HG03442 (cell line): ENCODE results near the gene PDXK.
"Not testable (repeated sequence)": the region's sequence is repeated elsewhere in the genome, so short reads cannot be mapped to it uniquely, and the experiment has no call there.

Experiments
- ATAC-seq: cut with Tn5 transposase; IDR thresholded peaks from one replicate; pipeline ENCODE4 v1.9.1; 2021; ENCODE audit warnings: mild to moderate bottlenecking, moderate library complexity; ENCODE audit not compliant: unreplicated experiment

Gene PDXK

DNA sequence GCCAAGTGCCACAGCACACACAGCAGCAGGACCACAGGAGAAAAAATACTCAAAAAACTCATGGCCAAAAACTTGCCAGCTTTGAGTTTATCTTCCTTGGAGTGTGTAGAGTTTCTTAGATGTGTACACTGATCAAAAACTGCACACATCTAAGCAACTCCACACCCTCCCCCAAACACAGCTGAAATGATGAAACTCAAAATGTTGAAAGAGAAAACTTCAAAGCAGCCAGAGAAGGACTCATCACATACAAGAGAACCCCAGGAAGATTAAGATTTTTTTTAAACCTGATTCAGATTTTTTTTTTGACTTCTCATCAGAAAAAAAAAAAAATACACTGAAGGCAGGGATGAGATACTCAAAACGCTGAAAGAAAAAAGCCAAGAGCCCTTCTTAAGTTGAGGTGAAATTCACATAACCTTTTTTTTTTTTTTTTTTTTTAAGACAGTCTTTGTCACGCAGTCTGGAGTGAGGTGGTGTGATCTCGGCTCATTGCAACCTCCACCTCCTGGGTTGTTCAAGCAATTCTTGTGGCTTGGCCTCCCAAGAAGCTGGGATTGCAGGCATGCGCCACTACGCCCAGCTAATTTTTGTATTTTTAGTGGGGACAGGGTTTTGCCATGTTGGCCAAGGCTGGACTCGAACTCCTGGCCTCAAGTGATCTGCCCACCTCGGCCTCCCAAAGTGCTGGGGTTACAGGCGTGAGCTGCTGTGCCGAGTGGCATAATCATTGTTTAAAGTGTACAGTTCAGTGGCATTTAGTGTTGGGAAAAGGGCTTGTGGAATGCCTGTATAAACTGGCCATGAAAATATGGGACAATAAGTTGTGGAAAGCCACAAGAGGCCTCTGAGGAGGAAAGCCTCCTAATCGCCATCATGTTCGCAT, 20.9 kb upstream of the PDXK start:
- ATAC-seq = no peak

DNA sequence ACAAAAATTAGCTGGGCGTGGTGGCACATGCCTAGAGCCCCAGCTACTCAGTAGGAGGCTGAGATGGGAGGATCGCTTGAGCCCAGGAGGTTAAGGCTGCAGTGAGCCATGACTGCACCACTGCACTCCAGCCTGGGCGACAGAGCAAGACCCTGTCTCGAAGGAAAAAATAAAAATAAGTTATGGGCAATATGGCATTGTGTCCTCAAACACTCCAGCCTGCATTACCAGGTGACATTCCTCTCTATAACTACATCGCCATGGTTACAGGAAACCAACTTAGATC, 19.5 kb upstream of the PDXK start:
- ATAC-seq = not testable (repeated sequence)

DNA sequence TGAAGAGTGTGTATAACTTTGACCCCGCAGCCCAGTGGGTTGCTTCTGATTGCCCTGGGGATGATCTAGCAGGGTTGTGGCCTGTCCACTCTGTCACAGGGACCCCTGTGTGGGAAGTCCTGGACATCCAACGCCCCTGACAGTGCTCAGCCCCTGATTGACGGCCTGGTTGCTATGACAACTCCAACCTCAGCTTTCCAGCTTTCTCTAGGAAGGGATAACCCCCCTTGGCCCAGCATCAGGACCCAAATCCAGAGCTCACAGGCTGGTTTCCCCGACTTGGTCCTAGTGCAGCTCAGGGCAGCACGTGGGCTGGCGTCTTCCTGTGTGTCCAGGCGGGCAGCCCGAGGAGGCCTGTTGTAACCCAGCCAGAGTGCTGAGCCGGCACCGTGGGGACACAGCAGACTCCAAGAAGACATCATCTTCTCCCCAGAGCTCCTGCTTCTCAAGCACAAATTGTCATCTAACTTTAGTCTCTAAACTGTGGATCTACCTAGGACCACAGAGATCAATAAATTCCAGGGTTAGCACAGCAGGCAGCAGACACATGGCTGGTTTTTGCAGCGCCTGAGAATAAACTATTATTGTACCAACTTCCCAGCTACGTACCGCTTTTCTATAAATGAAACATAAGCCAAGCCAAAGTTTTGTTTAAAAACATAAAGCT, 18.9 kb upstream of the PDXK start:
- no peak for ATAC-seq

DNA sequence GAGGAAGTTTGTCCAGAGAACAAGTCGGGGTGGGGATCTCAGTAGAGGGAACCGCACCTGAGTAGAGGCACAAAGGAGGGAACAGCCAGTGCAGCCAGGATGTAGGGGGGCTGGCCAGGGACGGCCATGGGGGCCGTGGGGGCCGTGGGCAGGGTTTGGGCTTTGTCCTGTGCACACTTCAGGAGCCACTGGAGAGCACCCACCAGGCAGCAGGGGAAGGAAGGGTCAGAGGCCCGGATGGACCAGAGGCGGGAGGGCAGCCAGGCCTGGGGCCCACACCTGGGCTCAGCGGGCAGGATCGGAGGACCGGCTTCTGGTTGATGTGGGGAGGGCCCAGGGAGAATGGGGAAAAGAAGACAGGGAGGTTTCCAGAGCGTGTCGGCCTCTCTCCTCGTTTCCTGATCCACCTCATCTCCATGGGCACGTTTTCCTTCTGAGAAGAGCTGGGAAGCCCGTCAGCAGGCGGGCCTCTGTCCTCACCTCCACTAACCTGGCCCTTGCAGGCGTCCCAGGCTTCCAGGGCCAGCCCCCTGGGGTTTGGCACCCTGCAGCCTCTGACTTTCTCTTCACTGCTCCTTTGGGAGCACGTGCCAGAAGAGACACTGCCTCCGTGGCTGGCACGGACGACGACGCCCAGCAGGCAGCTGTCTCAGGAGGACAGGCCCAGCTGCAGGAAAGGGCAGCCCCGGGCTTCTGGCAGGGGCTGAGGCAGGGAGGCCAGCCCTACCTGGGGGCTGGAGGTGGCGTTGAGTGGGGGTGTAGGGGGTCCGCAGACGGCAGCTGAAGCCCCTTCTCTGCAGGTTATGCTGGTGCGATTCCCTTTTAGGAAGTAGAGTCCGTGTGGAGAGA, 16.8 kb upstream of the PDXK start:
- ATAC-seq = no peak

DNA sequence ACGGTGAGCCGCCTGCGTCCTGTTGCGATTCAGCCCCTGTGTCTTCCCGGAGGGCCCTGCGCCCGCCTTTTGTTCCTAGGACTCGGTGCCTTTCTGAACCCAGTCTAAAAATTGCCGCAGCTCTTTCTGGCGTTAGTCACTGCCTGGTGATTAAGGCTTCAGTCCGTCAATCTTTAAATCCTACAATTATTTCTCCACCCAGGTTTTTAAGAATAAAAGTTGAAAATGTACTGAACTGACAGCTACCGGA, 16.2 kb upstream of the PDXK start:
- no peak for ATAC-seq

DNA sequence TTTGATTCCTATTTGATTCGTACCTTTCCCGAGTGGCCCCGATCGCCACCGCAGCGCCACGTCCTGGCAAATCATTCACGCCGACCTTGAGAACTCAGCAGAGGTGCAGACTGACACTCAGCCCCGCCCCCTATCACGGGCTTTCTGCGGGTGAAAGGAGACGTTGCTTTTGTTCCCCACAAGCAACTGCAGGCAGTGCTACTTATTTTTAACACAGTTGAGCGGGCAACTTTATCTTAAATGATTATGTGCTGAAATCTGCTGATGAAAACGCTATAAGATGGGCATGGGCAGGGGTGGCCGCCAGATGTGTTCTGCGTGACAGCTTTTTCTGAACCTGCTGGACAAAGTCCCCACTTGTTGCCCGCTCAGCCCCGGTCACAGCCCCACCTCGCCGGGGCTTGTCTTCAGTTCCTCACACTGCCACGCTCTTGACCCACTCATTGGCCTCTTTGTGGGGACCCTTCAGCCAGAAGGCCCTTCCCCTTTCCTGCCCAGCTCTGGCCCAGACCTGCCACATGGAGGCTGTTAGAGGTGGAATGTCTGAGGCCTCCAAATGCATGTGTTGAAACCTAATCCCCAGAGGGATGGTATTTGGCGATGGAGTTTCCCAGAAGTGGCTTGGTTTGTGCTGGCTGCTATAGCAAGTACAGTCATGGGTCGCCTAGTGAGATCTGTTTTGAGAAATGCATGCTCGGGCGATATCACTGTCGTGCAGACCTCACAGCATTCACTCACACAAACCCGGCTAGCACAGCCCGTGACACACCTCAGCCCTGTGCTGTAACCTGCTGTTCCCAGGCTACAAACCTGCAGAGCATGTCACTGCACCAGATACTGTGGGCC, 15.7 kb upstream of the PDXK start:
- no peak for ATAC-seq

DNA sequence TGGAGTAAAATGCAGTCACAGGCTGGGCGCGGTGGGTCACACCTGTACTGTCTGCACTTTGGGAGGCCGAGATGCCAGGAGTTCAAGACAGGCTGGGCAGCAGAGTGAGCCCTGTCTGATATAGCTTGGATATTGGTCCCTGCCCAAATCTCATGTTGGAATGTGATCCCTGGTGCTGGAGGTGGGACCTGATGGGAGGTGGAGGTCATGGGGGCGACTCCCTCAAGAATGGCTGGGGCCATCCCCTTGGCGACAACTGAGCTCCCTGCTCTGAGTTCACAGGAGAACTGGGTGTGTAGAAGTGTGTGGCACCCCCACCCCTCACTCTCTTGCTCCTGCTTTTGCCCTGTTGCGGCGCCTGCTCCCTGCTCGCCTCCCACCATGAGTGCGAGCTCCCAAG, 11.5 kb upstream of the PDXK start:
- ATAC-seq = no peak

DNA sequence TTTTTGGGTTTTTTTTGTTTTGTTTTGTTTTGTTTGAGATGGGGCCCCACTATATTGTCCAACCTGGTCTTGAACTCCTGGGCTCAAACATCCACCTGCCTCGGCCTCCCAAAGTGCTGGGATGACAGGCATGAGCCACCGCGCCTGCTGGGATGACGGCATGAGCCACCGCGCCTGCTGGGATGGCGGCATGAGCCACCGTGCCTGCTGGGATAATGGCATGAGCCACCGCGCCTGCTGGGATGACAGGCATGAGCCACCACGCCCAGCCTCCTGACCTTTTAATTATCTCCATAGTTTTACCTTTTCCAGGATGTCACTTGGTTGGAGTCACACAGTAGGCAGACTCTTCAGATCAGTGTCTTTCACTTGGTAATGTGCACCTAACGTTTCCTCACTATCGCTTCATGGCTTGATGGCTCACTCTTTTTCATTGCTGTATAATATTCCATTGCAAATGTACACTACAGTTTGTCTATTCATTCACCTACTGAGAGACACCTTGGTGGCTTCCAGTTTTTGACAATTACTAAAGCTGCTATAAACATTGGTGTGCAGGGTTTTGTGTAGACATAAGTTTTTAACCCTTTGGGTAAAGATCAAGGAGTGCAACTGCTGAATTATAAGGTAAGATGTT, 10.1 kb upstream of the PDXK start:
- ATAC-seq = no peak

DNA sequence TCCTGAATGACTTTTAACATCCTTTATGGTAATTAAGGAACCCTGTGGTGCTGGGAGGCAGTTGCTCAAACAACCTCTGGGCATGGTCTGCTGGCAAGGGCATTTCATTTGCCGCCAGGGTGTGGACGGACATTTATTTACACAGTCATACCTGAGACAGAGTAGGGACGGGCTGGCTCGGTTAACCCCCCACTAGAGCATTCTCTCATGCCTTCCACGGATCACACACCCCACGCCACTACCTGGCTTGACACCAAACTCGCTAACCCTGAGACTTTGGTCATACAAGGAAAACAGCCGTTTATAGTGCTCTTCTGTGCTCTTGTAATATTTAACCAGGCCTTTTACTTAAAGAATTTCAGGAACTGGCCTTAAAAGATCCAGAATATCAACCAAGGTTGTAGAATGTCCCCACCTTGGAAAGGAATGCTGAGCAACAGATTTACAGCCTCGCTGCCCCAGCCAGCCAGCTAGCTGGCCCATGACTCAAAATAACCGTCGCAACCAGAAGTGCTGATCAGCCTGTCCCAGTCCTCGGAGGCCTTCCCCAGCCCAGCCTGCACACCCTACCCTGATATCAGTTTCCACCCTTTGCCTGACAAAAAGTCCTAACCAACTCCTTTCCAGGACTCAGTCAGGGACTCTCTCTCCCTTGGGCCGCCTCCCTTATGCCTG, 6.5 kb upstream of the PDXK start:
- ATAC-seq = no peak

DNA sequence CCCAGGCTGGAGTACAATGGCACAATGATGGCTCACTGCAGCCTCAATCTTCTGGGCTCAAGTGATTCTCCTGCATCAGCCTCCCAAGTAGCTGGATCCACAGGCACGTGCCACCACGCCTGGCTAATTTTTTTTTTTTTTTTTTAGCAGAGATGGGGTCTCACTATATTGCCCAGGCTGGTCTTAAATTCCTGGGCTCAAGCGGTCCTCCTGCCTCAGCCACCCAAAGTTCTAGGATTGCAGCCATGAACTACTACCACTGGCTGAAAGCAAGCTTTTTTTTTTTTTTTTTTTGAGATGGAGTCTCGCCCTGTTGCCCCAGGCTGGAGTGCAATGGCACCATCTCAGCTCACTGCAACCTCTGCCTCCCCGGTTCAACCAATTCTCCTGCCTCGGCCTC, 5.8 kb upstream of the PDXK start:
- not testable (repeated sequence) for ATAC-seq

DNA sequence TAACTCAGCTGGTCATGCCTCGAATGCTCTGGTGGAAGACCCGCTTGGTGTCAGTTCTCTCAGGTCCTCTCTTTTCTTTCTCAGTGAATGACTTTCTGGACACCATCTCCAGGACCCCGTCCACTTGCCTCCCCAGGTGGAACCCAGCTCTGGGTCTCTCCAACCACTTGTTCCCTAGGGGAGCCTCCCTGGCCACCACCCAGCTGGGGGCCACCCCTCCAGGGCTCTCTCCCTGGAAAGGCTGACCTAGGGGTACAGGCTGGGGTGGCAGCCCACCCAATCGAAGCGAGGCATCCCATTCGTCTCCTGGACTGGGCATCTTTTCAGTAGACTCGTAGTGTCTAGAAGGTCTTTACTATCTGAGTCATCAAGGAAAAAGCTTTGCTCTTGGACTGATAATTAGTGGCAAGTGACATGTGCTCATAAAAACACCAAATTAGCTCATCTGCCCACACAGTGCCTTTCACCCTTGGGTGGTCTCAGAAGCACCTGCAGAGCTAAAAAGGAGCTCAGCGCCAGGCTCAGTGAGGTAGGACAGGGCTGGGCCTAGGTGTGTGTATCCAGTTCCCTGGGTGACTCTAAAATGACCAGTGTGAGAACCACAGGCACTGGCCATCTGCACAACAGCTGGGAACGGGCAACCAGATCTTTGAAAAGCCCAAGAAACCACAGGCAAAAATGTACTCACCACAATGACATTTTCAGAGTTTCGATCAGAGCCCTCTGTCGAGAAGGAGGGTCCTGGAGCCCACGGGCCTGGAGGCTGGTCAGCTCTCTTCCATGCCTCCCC, 2.4 kb upstream of the PDXK start:
- peak; percentile 29 for ATAC-seq

DNA sequence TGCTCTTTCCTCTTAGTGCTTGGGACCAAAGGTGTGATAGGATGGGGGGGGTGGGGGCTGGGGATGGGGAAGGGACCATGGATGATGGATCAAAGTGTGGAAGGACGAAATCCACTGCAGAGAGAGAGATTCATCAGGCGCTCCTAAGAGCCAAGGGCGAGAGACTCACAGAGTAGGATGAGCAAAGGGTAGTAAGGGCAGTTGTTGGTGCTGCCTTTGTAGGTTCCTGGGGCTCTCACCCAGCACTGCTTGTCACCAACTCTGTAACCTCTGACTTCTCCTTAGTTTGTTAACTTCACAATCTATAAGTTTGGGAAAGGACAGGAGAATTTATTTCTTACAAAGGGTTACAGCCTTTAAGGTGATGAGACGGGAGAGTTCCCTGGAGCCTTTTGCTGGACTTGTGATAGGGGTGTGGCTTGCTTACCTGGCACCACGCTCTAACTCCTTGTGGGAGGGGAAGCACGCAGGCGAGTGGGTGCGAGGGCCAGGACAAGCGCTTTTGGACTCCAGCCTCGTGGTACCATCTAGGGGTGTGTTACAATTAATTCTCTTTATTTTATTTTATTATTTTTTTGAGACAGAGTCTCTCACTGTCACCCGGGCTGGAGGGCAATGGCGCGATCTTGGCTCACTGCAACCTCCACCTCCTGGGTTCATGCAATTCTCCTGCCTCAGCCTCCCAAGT, 1.6 kb upstream of the PDXK start:
- no peak for ATAC-seq

DNA sequence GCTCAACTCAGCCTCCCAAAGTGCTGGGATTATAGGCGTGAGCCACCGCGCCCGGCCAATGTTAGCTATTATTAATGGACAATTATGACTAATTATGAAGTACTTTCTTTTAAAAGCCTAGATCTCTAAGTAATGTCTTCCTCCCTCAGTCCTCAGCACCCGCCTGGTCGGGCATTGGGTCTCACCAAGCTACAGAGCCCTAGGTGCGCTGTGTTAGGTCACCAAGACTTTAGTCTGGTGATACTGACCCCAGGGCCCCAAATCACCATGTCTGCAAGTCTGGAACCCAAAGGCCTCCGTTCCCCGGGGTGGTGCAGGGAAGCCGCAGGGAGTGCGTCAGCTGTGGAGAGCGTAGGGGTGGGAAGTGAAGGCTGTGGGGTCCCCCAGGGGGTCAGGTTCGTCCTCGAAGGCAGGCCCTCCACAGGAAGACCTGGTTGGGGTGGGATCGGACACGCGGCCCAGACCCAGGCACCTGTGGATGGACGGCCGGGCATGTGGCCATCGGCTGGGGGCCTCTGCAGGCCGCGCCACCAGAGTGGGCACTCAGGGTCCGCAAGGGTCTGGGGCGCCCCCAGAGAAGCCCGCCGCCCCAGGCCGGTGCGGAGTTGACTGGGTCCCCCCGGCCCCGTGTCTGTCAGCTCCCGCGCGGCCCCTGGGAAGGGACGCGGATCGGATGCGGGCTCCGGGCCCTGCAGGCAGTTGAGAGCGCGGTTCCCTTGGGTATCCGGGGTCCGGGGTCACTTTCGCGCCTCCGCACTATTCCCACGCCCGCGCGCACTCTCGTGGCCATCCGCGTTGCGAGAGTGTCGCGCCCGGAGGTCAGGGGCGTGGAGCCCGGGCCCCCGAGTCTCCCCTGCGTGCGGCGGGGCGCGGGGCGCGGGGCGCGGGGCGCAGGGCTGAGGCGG, 710 bp upstream of the PDXK start:
- ATAC-seq = no peak

DNA sequence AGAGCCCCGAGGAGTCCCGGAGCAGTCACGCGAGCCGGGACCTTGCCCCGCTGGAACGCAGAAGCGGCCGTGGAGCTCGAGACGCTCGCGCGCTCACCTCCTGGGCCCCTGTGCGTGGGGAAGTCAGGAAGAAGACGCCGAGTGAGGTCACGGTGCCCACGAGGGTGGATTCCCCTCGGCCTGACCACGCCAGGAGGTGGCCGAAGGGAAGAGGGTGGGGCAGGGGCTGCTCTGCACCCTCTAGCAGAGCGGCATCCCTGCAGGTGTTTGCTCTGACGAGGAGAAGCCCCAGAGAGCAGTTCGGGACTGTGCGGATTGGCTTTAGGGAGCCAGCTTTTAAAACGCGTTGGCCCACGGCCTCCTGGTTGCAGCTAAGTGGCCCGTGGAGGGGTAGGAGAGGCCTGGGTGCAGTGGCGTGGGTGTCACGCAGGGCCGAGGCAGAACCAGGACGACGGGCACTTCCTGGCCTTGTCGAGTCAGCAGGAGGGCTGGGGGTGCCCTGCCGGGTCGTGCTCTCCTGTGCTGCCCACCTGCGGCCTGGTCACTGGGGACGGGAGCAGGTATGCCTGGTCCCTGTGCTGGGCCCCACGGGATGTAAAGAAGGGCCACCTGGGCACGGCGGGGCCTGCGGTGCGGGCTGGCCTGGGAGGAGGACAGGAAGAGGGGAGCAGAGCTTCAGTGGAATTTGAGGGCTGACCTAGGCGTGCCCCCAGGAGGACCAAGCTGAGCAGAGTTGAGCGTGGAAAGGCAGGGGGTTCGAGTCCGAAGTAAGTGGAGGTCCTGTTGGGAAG, 1.0 kb downstream of the PDXK start:
- ATAC-seq = no peak

DNA sequence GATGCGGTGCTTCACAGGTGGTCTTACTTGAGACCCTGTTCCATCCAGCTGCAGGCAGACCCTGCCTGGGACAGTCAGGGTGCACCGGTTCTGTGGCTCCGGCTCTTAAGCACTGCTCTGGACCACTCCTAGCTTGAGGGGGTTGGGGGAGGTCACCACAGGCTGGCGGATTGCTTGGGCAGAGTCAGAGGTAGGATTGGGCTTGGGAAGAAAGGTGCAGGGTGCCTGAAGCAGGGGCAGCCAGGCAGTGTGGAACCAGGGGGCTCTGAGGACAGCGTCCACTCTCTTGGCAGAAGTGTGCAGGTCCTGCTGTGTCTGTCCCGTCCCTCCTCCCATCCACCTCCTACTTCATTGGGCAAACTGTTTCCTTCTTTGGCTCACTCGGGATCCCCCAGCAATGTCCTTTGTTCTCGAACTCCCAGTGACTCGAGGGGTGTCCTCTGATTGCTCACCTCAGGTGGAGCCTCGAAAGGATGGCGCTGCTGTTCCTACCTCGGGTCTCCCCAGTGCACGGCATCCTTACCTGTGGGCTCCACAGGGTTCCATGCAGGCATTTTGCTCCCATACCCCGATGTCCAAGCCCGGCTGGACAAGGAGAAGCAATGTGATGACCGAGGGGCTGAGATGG, 1.7 kb downstream of the PDXK start:
- ATAC-seq = no peak

DNA sequence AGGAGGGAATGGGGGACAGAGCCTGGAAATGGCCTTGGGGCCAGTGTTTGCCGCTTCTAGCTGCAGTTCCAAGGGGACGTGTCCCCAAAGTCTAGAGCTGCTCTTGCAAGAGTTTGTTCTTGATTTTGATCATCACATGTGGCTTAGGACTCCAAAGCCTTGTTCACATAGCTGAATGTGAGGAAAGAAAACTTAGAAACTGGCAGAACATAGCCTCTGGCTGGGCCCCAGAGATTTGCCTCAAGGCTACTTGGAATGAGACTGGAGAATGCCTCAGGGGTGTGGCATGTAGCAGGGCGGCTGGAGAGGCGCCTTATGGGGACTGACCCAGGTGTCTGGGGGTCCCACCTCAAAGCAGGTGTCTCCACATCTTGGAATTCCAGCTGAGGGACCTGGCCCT, 2.3 kb downstream of the PDXK start:
- ATAC-seq = no peak

DNA sequence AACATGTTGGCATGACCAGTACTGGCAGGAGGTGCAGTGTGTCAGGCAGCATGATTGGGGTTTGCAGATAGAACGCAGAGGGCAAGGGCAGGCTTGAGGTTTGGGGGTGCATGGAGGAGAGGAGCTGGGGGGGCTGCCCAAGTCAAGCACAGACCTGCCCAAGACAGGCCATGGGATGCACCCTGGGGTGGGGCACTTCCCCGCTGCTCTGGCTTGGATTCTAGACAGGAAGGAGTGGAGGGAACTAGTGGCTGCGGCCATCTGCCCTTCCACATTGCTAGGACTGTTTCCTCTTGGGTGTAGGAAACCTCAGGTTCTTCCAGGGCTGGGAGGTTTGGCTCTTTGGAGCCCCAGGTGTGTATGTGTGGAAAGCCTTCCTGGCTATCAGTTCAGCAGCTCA, 3.0 kb downstream of the PDXK start:
- no peak for ATAC-seq
